IgD-negative memory B cell (primary cell): ENCODE results near the gene PRKAR2B. TPM values are rescaled to one million over a fixed set of nuclear protein-coding genes. Genes with fewer than 3 reads are reported as not detected.

Experiments used
- H3K27ac Mint-ChIP-seq, 3 donors: one replicate each; pipeline ENCODE4 v1.8.0; 2020 to 2022; ENCODE audit warnings: mild to moderate bottlenecking in 3 of 3, mixed read lengths in 3 of 3, moderate library complexity in 1 of 3
- H3K27me3 Mint-ChIP-seq: one replicate; pipeline ENCODE4 v1.8.0; 2021; ENCODE audit warnings: mixed read lengths
- H3K36me3 Mint-ChIP-seq: one replicate; pipeline ENCODE4 v1.8.0; 2020; ENCODE audit warnings: mild to moderate bottlenecking, mixed read lengths
- H3K4me1 Mint-ChIP-seq, 3 donors: one replicate each; pipeline ENCODE4 v1.8.0; 2020 to 2022; ENCODE audit warnings: mixed read lengths in 3 of 3, mild to moderate bottlenecking in 1 of 3
- H3K4me3 Mint-ChIP-seq, 4 donors: one replicate each; pipeline ENCODE4 v1.8.0; 2020 to 2022; ENCODE audit warnings: mild to moderate bottlenecking in 4 of 4, mixed read lengths in 4 of 4, moderate library complexity in 3 of 4
- H3K9me3 Mint-ChIP-seq, 3 donors: one replicate each; pipeline ENCODE4 v1.8.0; 2020 to 2021; ENCODE audit warnings: mixed read lengths in 3 of 3, mild to moderate bottlenecking in 1 of 3
- polyA plus RNA-seq: library from polyadenylated mRNA; unstranded; fragments of 300-500 nt; fragmentation: Illumina TruSeq; gene quantifications from one replicate; pipeline ENCODE4 v1.2.3, GENCODE V29; 2021

Gene PRKAR2B
- polyA plus RNA-seq, 1 donor from 2014 or later: 1.1 TPM

GRCh38 chr7:107196834-107197610 lies 152.5 kb downstream of the PRKAR2B start:
- H3K9me3 Mint-ChIP-seq: no peaks in the 10 kb centered on the region
- peak overlapping the region in 1 of 3 donors; percentile 47 for H3K27ac Mint-ChIP-seq
- H3K4me3 Mint-ChIP-seq: no peak overlapping the region
- H3K36me3 Mint-ChIP-seq: peaks cover 2% of the 10 kb centered on the region
- no peaks in the 10 kb centered on the region for H3K27me3 Mint-ChIP-seq
- H3K4me1 Mint-ChIP-seq: peaks cover 0 to 8% (median 2%) of the 10 kb centered on the region in 3 donors

- no peak overlapping the region for H3K4me3 Mint-ChIP-seq
- peak overlapping the region in 1 of 3 donors; percentile 23 for H3K27ac Mint-ChIP-seq
- no peaks in the 10 kb centered on the region for H3K27me3 Mint-ChIP-seq
- no peaks in the 10 kb centered on the region for H3K9me3 Mint-ChIP-seq
- H3K4me1 Mint-ChIP-seq: peaks cover 0 to 2% (median 0%) of the 10 kb centered on the region in 3 donors
- peaks cover 15% of the 10 kb centered on the region for H3K36me3 Mint-ChIP-seq
Observed at GRCh38 chr7:107201795-107202450, 157.4 kb downstream of the PRKAR2B start.

GRCh38 chr7:107203607-107204006 lies 159.1 kb downstream of the PRKAR2B start:
- Mint-ChIP-seq H3K27ac (no peak overlapping the region), H3K4me3 (peak overlapping the region in 1 of 4 donors; percentile 61), H3K27me3 (no peaks in the 10 kb centered on the region), H3K9me3 (no peaks in the 10 kb centered on the region), H3K36me3 (peaks cover 18% of the 10 kb centered on the region), H3K4me1 (no peaks in the 10 kb centered on the region)

GRCh38 chr7:107206136-107206535 lies 161.6 kb downstream of the PRKAR2B start:
- Mint-ChIP-seq H3K27ac (no peak overlapping the region), H3K27me3 (no peaks in the 10 kb centered on the region), H3K4me3 (no peak overlapping the region), H3K4me1 (no peaks in the 10 kb centered on the region), H3K36me3 (peaks cover 23% of the 10 kb centered on the region), H3K9me3 (no peaks in the 10 kb centered on the region)

GRCh38 chr7:107206706-107207105 lies 162.2 kb downstream of the PRKAR2B start:
- Mint-ChIP-seq H3K4me3 (no peak overlapping the region), H3K36me3 (peaks cover 23% of the 10 kb centered on the region), H3K4me1 (no peaks in the 10 kb centered on the region), H3K27me3 (no peaks in the 10 kb centered on the region), H3K9me3 (no peaks in the 10 kb centered on the region), H3K27ac (no peak overlapping the region)

- Mint-ChIP-seq H3K4me1 (no peaks in the 10 kb centered on the region), H3K36me3 (peaks cover 23% of the 10 kb centered on the region), H3K4me3 (no peak overlapping the region), H3K27me3 (no peaks in the 10 kb centered on the region), H3K9me3 (no peaks in the 10 kb centered on the region), H3K27ac (peak overlapping the region in 2 of 3 donors; percentile 44 to 73)
Observed at GRCh38 chr7:107207459-107207858, 163.0 kb downstream of the PRKAR2B start.

- Mint-ChIP-seq H3K4me3 (no peak overlapping the region), H3K27me3 (no peaks in the 10 kb centered on the region), H3K36me3 (peaks cover 23% of the 10 kb centered on the region), H3K9me3 (no peaks in the 10 kb centered on the region), H3K27ac (peak overlapping the region in 2 of 3 donors; percentile 44 to 73), H3K4me1 (no peaks in the 10 kb centered on the region)
Observed at GRCh38 chr7:107208024-107208521, 163.6 kb downstream of the PRKAR2B start.

- H3K36me3 Mint-ChIP-seq: peaks cover 23% of the 10 kb centered on the region
- H3K9me3 Mint-ChIP-seq: peaks cover 0 to 5% (median 0%) of the 10 kb centered on the region in 3 donors
- peaks cover 0 to under 1% (median 0%) of the 10 kb centered on the region in 3 donors for H3K4me1 Mint-ChIP-seq
- H3K27ac Mint-ChIP-seq: peak overlapping the region in 1 of 3 donors; percentile 19
- no peaks in the 10 kb centered on the region for H3K27me3 Mint-ChIP-seq
- no peak overlapping the region for H3K4me3 Mint-ChIP-seq
Observed at GRCh38 chr7:107208563-107208962, 164.1 kb downstream of the PRKAR2B start.

- peak overlapping the region in 1 of 3 donors; percentile 12 for H3K27ac Mint-ChIP-seq
- no peak overlapping the region for H3K4me3 Mint-ChIP-seq
- peaks cover 0 to 1% (median 0%) of the 10 kb centered on the region in 3 donors for H3K4me1 Mint-ChIP-seq
- H3K9me3 Mint-ChIP-seq: peaks cover 0 to 11% (median 0%) of the 10 kb centered on the region in 3 donors
- peaks cover 24% of the 10 kb centered on the region for H3K36me3 Mint-ChIP-seq
- H3K27me3 Mint-ChIP-seq: no peaks in the 10 kb centered on the region
Observed at GRCh38 chr7:107209565-107209964, 165.1 kb downstream of the PRKAR2B start.

- Mint-ChIP-seq H3K4me1 (peaks cover 0 to 4% (median 2%) of the 10 kb centered on the region in 3 donors), H3K27ac (no peak overlapping the region), H3K4me3 (no peak overlapping the region), H3K36me3 (peaks cover 20% of the 10 kb centered on the region), H3K27me3 (no peaks in the 10 kb centered on the region), H3K9me3 (peaks cover 2 to 15% (median 3%) of the 10 kb centered on the region in 3 donors)
Observed at GRCh38 chr7:107210400-107210799, 165.9 kb downstream of the PRKAR2B start.

Other genes with a start within 250 kb of the PRKAR2B start
- gene PIK3CG, start 179.4 kb upstream of the PRKAR2B start, polyA plus RNA-seq: 27.7 TPM
- 46.4 TPM for gene HBP1, start 124.3 kb downstream of the PRKAR2B start, polyA plus RNA-seq